ENCODE results near the gene MAML3. TPM values are rescaled to one million over a fixed set of nuclear protein-coding genes. Genes with fewer than 3 reads are reported as not detected.

The MAML3 gene
- total RNA-seq, 1 donor from 2014 or later = 8.1 TPM

DNA sequence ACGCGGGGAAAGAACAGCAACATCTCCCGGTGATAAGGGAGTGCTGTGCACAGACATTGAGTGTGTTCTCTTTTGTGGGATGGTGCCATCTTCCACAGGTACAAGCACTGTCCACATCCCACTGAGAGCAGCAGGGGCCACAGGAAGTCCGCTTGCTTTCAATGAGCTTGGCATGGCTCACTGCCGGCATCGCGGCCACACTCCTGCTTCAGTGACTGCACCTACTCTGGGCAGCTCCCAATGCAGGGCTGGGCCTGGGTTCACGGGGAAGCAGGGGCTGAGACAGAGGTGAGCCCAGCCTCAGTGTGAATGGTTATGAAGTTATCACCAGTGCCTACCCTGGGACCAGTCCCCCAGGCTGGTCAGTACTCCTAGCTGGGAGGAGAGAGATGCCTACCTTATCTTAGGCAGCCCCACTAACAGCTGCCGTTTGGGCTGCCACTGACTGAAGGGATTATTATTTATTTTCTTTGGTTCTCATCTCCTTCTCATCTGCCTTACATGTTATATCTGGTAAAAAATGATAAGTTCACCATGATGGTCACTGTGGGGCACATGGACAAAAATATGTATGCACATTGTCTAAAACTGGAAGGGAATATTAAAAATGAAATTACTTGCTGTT lies 389.2 kb downstream of the MAML3 start:
- H3K4me1 Mint-ChIP-seq (ENCODE audit: low read depth, unreplicated experiment) = peaks cover 15% of the 10 kb centered on the region
- Histone ChIP-seq H4K20me1 (ENCODE audit: insufficient read depth, low read length) (no peaks in the 10 kb centered on the region), H3K9me3 (ENCODE audit: insufficient read depth, low read depth, low read length) (no peaks in the 10 kb centered on the region), H3K27me3 (ENCODE audit: insufficient read depth, low read length) (no peaks in the 10 kb centered on the region), H3K4me2 (ENCODE audit: low read length) (no peak overlapping the region), H3K4me1 (ENCODE audit: insufficient read depth, low read length) (peaks cover 3% of the 10 kb centered on the region), H2AFZ (ENCODE audit: low read depth, low read length) (no peak overlapping the region), H3K4me3 (ENCODE audit: insufficient read depth, low read depth, low read length) (no peak overlapping the region), H3K79me2 (ENCODE audit: insufficient read depth, low read length) (no peaks in the 10 kb centered on the region), H3K9ac (ENCODE audit: low read length) (no peak overlapping the region), H3K36me3 (ENCODE audit: insufficient read depth, low read length) (no peaks in the 10 kb centered on the region), H3K27ac (ENCODE audit: low read depth, low read length) (no peak overlapping the region)
- peaks cover 1% of the 10 kb centered on the region for H3K27me3 Mint-ChIP-seq (ENCODE audit: low read depth, unreplicated experiment)
- peak overlapping the region; percentile 62 for H3K27ac Mint-ChIP-seq (ENCODE audit: unreplicated experiment)
- H3K36me3 Mint-ChIP-seq (ENCODE audit: low read depth, unreplicated experiment) = no peaks in the 10 kb centered on the region
- no peak overlapping the region for H3K4me3 Mint-ChIP-seq (ENCODE audit: unreplicated experiment)
- FAIRE-seq = no peak
- no peak for TF ChIP-seq CTCF (IDR thresholded peaks at IDR 0.05; ENCODE audit: insufficient read depth, low read depth, low read length)
- TF ChIP-seq EZH2 (IDR thresholded peaks at IDR 0.05; ENCODE audit: insufficient read depth, low read length) = no peak
- no peaks in the 10 kb centered on the region for H3K9me3 Mint-ChIP-seq (ENCODE audit: unreplicated experiment)
- DNase-seq (ENCODE audit: low read depth) = no peak

DNA sequence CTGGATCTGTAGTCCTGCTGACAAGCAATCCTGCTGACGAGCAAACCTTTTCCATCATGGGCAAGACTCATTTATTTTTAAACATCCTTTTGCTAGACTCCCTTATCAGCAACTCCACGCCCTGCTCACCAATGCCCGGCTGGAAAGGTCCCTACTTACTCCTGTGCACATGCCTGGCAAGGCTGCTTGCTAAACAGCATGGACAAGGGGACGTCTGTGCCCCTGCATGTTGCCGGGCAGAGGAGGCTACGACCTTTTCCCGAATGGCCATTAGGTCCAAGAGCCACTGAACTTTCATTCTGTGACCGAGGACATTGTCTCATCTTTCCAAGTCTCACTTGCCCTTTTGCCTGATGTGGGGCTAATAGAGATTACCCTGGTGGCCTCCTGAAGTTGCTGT lies 389.8 kb downstream of the MAML3 start:
- H3K9ac ChIP-seq (ENCODE audit: low read length) = no peak overlapping the region
- H3K27me3 ChIP-seq (ENCODE audit: insufficient read depth, low read length) = no peaks in the 10 kb centered on the region

More for the DNA sequence above, 389.8 kb downstream of the MAML3 start:
- peak overlapping the region; percentile 62 for H3K27ac Mint-ChIP-seq (ENCODE audit: unreplicated experiment)
- no peaks in the 10 kb centered on the region for H3K9me3 Mint-ChIP-seq (ENCODE audit: unreplicated experiment)
- H3K4me1 Mint-ChIP-seq (ENCODE audit: low read depth, unreplicated experiment) = peaks cover 15% of the 10 kb centered on the region
- H3K27ac ChIP-seq (ENCODE audit: low read depth, low read length) = no peak overlapping the region
- no peaks in the 10 kb centered on the region for H3K36me3 ChIP-seq (ENCODE audit: insufficient read depth, low read length)
- no peak for TF ChIP-seq CTCF (IDR thresholded peaks at IDR 0.05; ENCODE audit: insufficient read depth, low read depth, low read length)
- no peak for TF ChIP-seq EZH2 (IDR thresholded peaks at IDR 0.05; ENCODE audit: insufficient read depth, low read length)
- peaks cover 1% of the 10 kb centered on the region for H3K27me3 Mint-ChIP-seq (ENCODE audit: low read depth, unreplicated experiment)
- no peaks in the 10 kb centered on the region for H4K20me1 ChIP-seq (ENCODE audit: insufficient read depth, low read length)
- DNase-seq (ENCODE audit: low read depth) = no peak
- no peak for FAIRE-seq
- H3K79me2 ChIP-seq (ENCODE audit: insufficient read depth, low read length) = no peaks in the 10 kb centered on the region
- peaks cover 3% of the 10 kb centered on the region for H3K4me1 ChIP-seq (ENCODE audit: insufficient read depth, low read length)
- H3K4me3 ChIP-seq (ENCODE audit: insufficient read depth, low read depth, low read length) = no peak overlapping the region
- no peaks in the 10 kb centered on the region for H3K36me3 Mint-ChIP-seq (ENCODE audit: low read depth, unreplicated experiment)
- H2AFZ ChIP-seq (ENCODE audit: low read depth, low read length) = no peak overlapping the region
- no peak overlapping the region for H3K4me2 ChIP-seq (ENCODE audit: low read length)
- H3K4me3 Mint-ChIP-seq (ENCODE audit: unreplicated experiment) = no peak overlapping the region
- H3K9me3 ChIP-seq (ENCODE audit: insufficient read depth, low read depth, low read length) = no peaks in the 10 kb centered on the region

Data from astrocyte (in vitro differentiated cells and primary cell).